HEK293 (cell line): ENCODE results near the gene MTUS2.

Source experiments
- CTCF ChIA-PET: fragments of 350-600 bp; formaldehyde crosslinking; extraction: SDS; loops from one replicate; lab custom pipeline; 2021; ENCODE audit warnings: antibody characterized with exemption; lab: Yijun Ruan, JAX
- POLR2A ChIA-PET: fragments of 300-600 bp; formaldehyde crosslinking; extraction: SDS; loops from one replicate; lab custom pipeline; 2020; ENCODE audit warnings: antibody characterized with exemption, inconsistent platforms; lab: Yijun Ruan, JAX
- H3K27ac ChIP-seq: fragments of 200-500 bp; sonication (Bioruptor generic); 2 replicates; pipeline ENCODE4 v1.5.1; 2014; ENCODE audit warnings: low read depth, low read length, control low read depth, inconsistent platforms; ENCODE audit errors: extremely low read depth
- H3K36me3 ChIP-seq, 2 experiments: fragments of 200-500 bp in 1 of 2; sonication (Bioruptor generic) in 1 of 2; 1 replicate in 1 of 2; 2 replicates in 1 of 2; pipeline ENCODE4 v1.5.1; 2014 to 2017; ENCODE audit warnings: inconsistent platforms in 2 of 2, low read length in 2 of 2; ENCODE audit not compliant: control insufficient read depth in 2 of 2, insufficient read depth in 1 of 2
- H3K4me1 ChIP-seq: fragments of 200-500 bp; sonication (Bioruptor generic); 2 replicates; pipeline ENCODE4 v1.5.1; 2014; ENCODE audit warnings: mild to moderate bottlenecking, low read length, inconsistent platforms; ENCODE audit not compliant: control insufficient read depth, insufficient read depth
- H3K4me3 ChIP-seq: 2 replicates; pipeline ENCODE4 v1.5.1; 2011; ENCODE audit warnings: low read depth, mild to moderate bottlenecking, control low read depth, low read length, moderate library complexity
- H3K9me3 ChIP-seq: fragments of 200-500 bp; sonication (Bioruptor generic); 2 replicates; pipeline ENCODE4 v1.5.1; 2014; ENCODE audit warnings: low read depth, low read length, inconsistent platforms; ENCODE audit not compliant: control insufficient read depth, insufficient read depth
- ATF2 ChIP-seq: fragments of 450-650 bp; formaldehyde crosslinking; IDR thresholded peaks from 2 replicates; pipeline ENCODE4 v1.5.1; 2016; ENCODE audit warnings: missing biosample characterization, missing genetic modification characterization, low read depth
- INSM2 ChIP-seq: fragments of 450-650 bp; formaldehyde crosslinking; IDR thresholded peaks from 2 replicates; pipeline ENCODE4 v1.5.1; 2016; ENCODE audit warnings: missing biosample characterization, missing genetic modification characterization
- MZF1 ChIP-seq: fragments of 450-650 bp; formaldehyde crosslinking; IDR thresholded peaks from 2 replicates; pipeline ENCODE4 v1.5.1; 2017; ENCODE audit warnings: missing biosample characterization, missing genetic modification characterization, borderline replicate concordance
- PRDM4 ChIP-seq: fragments of 450-650 bp; formaldehyde crosslinking; IDR thresholded peaks from 2 replicates; pipeline ENCODE4 v1.5.1; 2017; ENCODE audit warnings: missing biosample characterization, missing genetic modification characterization
- YY2 ChIP-seq: fragments of 450-650 bp; formaldehyde crosslinking; IDR thresholded peaks from 2 replicates; pipeline ENCODE4 v1.5.1; 2016; ENCODE audit warnings: missing biosample characterization, missing genetic modification characterization
- ZBTB26 ChIP-seq: fragments of 450-650 bp; formaldehyde crosslinking; optimal IDR thresholded peaks from 2 replicates; pipeline ENCODE3; 2016; ENCODE audit warnings: missing biosample characterization, mild to moderate bottlenecking, missing genetic modification characterization
- ZNF114 ChIP-seq: fragments of 450-650 bp; formaldehyde crosslinking; IDR thresholded peaks from 2 replicates; pipeline ENCODE4 v1.5.0; 2017; ENCODE audit warnings: missing biosample characterization, missing genetic modification characterization
- ZNF155 ChIP-seq: fragments of 450-650 bp; formaldehyde crosslinking; IDR thresholded peaks from 2 replicates; pipeline ENCODE4 v1.5.1; 2016; ENCODE audit warnings: missing biosample characterization, missing genetic modification characterization
- ZNF157 ChIP-seq: fragments of 450-650 bp; formaldehyde crosslinking; IDR thresholded peaks from 2 replicates; pipeline ENCODE4 v1.5.1; 2016; ENCODE audit warnings: missing biosample characterization, missing genetic modification characterization
- ZNF174 ChIP-seq: fragments of 450-650 bp; formaldehyde crosslinking; IDR thresholded peaks from 2 replicates; pipeline ENCODE4 v1.5.0; 2017; ENCODE audit warnings: missing biosample characterization, mild to moderate bottlenecking, missing genetic modification characterization
- ZNF175 ChIP-seq: fragments of 450-650 bp; formaldehyde crosslinking; IDR thresholded peaks from 2 replicates; pipeline ENCODE4 v1.5.1; 2016; ENCODE audit warnings: missing biosample characterization, missing genetic modification characterization
- ZNF26 ChIP-seq: fragments of 450-650 bp; formaldehyde crosslinking; IDR thresholded peaks from 2 replicates; pipeline ENCODE4 v1.5.1; 2016; ENCODE audit warnings: missing biosample characterization, missing genetic modification characterization
- ZNF266 ChIP-seq: fragments of 450-650 bp; formaldehyde crosslinking; IDR thresholded peaks from 2 replicates; pipeline ENCODE4 v1.5.1; 2016; ENCODE audit warnings: missing biosample characterization, missing genetic modification characterization, low read depth
- ZNF274 ChIP-seq, 2 experiments: fragments of 200-500 bp in 1 of 2; fragments of 450-650 bp in 1 of 2; sonication (Bioruptor generic) in 1 of 2; formaldehyde crosslinking in 1 of 2; IDR thresholded peaks; 2 replicates each; pipeline versions ENCODE4 v1.5.1 to v1.6.1; 2014 to 2016; ENCODE audit warnings: borderline replicate concordance in 1 of 2, inconsistent platforms in 1 of 2, low read length in 1 of 2, missing biosample characterization in 1 of 2, missing genetic modification characterization in 1 of 2
- ZNF354C ChIP-seq: fragments of 450-650 bp; formaldehyde crosslinking; IDR thresholded peaks from 2 replicates; pipeline ENCODE4 v1.5.1; 2016; ENCODE audit warnings: missing biosample characterization, missing genetic modification characterization, low read depth, borderline replicate concordance
- ZNF362 ChIP-seq: fragments of 450-650 bp; formaldehyde crosslinking; IDR thresholded peaks from 2 replicates; pipeline ENCODE4 v1.5.1; 2016; ENCODE audit warnings: missing biosample characterization, missing genetic modification characterization
- ZNF433 ChIP-seq: fragments of 450-650 bp; formaldehyde crosslinking; IDR thresholded peaks from 2 replicates; pipeline ENCODE4 v1.5.1; 2016; ENCODE audit warnings: missing biosample characterization, missing genetic modification characterization, low read depth
- ZNF549 ChIP-seq: fragments of 450-650 bp; IDR thresholded peaks from 2 replicates; pipeline ENCODE4 v1.5.1; 2018; ENCODE audit warnings: missing biosample characterization, missing genetic modification characterization, mild to moderate bottlenecking, inconsistent platforms, moderate library complexity
- ZNF580 ChIP-seq: fragments of 450-650 bp; formaldehyde crosslinking; IDR thresholded peaks from 2 replicates; pipeline ENCODE4 v1.5.1; 2016; ENCODE audit warnings: missing biosample characterization, missing genetic modification characterization
- ZNF600 ChIP-seq: fragments of 450-650 bp; formaldehyde crosslinking; IDR thresholded peaks from 2 replicates; pipeline ENCODE4 v1.5.1; 2016; ENCODE audit warnings: missing biosample characterization, missing genetic modification characterization
- ZNF626 ChIP-seq: fragments of 450-650 bp; sonication (Bioruptor Pico); formaldehyde crosslinking; IDR thresholded peaks from 2 replicates; pipeline ENCODE4 v1.5.1; 2018; ENCODE audit warnings: missing biosample characterization, missing genetic modification characterization, inconsistent platforms
- ZNF785 ChIP-seq: fragments of 450-650 bp; formaldehyde crosslinking; IDR thresholded peaks from 2 replicates; pipeline ENCODE4 v1.5.1; 2016; ENCODE audit warnings: missing biosample characterization, missing genetic modification characterization
- ZNF837 ChIP-seq: fragments of 450-650 bp; formaldehyde crosslinking; IDR thresholded peaks from 2 replicates; pipeline ENCODE4 v1.5.1; 2016; ENCODE audit warnings: missing biosample characterization, missing genetic modification characterization

Gene MTUS2

GRCh38 chr13:29185926-29186325 is 365.8 kb downstream of the MTUS2 start:
- CTCF ChIA-PET = no interaction called here
- Histone ChIP-seq H3K4me1 (no peaks in the 10 kb centered on the region), H3K36me3 (no peaks in the 10 kb centered on the region), H3K4me3 (no peak overlapping the region), H3K27ac (no peak overlapping the region), H3K9me3 (no peaks in the 10 kb centered on the region)
- POLR2A ChIA-PET = no interaction called here
- TF ChIP-seq ZNF155 = no peak
- TF ChIP-seq ZNF354C (tag by site-specific recombination) = no peak
- no peak for TF ChIP-seq MZF1 (tag by site-specific recombination)
- TF ChIP-seq ZNF626 = no peak
- TF ChIP-seq ZNF175 (tag by site-specific recombination) = no peak
- TF ChIP-seq ZNF174 (tag by site-specific recombination) = no peak
- no peak for TF ChIP-seq ZNF600 (tag by site-specific recombination)
- no peak for TF ChIP-seq ZNF26 (tag by site-specific recombination)
- TF ChIP-seq ATF2 = no peak
- TF ChIP-seq ZNF433 (tag by site-specific recombination) = no peak
- no peak for TF ChIP-seq ZBTB26 (tag by site-specific recombination)
- TF ChIP-seq ZNF580 (tag by site-specific recombination) = no peak
- TF ChIP-seq ZNF157 = no peak
- TF ChIP-seq ZNF837 (tag by site-specific recombination) = no peak
- no peak for TF ChIP-seq ZNF274 (IDR thresholded peaks at IDR 0.05; ENCODE audit: low read length)
- TF ChIP-seq ZNF274 (tag by site-specific recombination; IDR thresholded peaks at IDR 0.05; ENCODE audit: borderline replicate concordance) = no peak

GRCh38 chr13:29187584-29187983 is 367.4 kb downstream of the MTUS2 start:
- H3K4me3 ChIP-seq = no peak overlapping the region
- H3K9me3 ChIP-seq = no peaks in the 10 kb centered on the region
- H3K4me1 ChIP-seq = no peaks in the 10 kb centered on the region
- H3K27ac ChIP-seq = no peak overlapping the region
- no peaks in the 10 kb centered on the region for H3K36me3 ChIP-seq
- ChIA-PET CTCF (no interaction called here), POLR2A (no interaction called here)
- TF ChIP-seq YY2 (tag by site-specific recombination) = no peak
- no peak for TF ChIP-seq ZNF785
- TF ChIP-seq PRDM4 (tag by site-specific recombination) = no peak
- no peak for TF ChIP-seq ZNF266 (tag by site-specific recombination)
- no peak for TF ChIP-seq ZNF362 (tag by site-specific recombination)
- TF ChIP-seq MZF1 (tag by site-specific recombination) = no peak
- TF ChIP-seq ZNF114 (tag by site-specific recombination) = no peak
- no peak for TF ChIP-seq INSM2 (tag by site-specific recombination)
- no peak for TF ChIP-seq ZNF549 (tag by site-specific recombination)
- no peak for TF ChIP-seq ZNF155
